Karpas-422 (cell line): Measurements from ENCODE around the gene ANKRD37. TPM values are rescaled to one million over a fixed set of nuclear protein-coding genes. Genes with fewer than 3 reads are reported as not detected.

Experiments
- DNase-seq: peaks from one replicate; pipeline ENCODE4 v3.0.0-alpha.2; 2015
- H2AFZ ChIP-seq: fragments of 200-600 bp; sonication (generic); 2 replicates; pipeline ENCODE4 v1.6.1; 2014; ENCODE audit warnings: antibody characterized with exemption, low read length, mixed read lengths
- H3K27ac ChIP-seq: fragments of 200-600 bp; sonication (generic); 2 replicates; pipeline ENCODE4 v1.5.1; 2014; ENCODE audit warnings: mild to moderate bottlenecking, low read length, moderate library complexity
- H3K27me3 ChIP-seq: fragments of 200-600 bp; sonication (generic); 2 replicates; pipeline ENCODE4 v1.6.1; 2014; ENCODE audit warnings: low read length, mixed read lengths
- H3K36me3 ChIP-seq: fragments of 200-600 bp; sonication (generic); 2 replicates; pipeline ENCODE4 v1.6.1; 2014; ENCODE audit warnings: low read length, mixed read lengths; ENCODE audit not compliant: insufficient read depth
- H3K4me1 ChIP-seq: fragments of 200-600 bp; sonication (generic); 2 replicates; pipeline ENCODE4 v1.6.1; 2014; ENCODE audit warnings: mild to moderate bottlenecking, low read length, mixed read lengths
- H3K4me2 ChIP-seq: fragments of 200-600 bp; sonication (generic); 2 replicates; pipeline ENCODE4 v1.6.1; 2014; ENCODE audit warnings: low read length, low read depth, mild to moderate bottlenecking; ENCODE audit not compliant: poor library complexity, severe bottlenecking
- H3K4me3 ChIP-seq: fragments of 200-600 bp; sonication (generic); 2 replicates; pipeline ENCODE4 v1.5.1; 2014; ENCODE audit warnings: mild to moderate bottlenecking, antibody characterized with exemption, low read length, mixed read lengths
- H3K79me2 ChIP-seq: fragments of 200-600 bp; sonication (generic); 2 replicates; pipeline ENCODE4 v1.6.1; 2014; ENCODE audit warnings: mild to moderate bottlenecking, low read length, mixed read lengths
- H3K9ac ChIP-seq: fragments of 200-600 bp; sonication (generic); 2 replicates; pipeline ENCODE4 v1.6.0; 2014; ENCODE audit warnings: low read length
- H3K9me2 ChIP-seq: fragments of 200-600 bp; sonication (generic), shearing (Covaris generic); replicated peaks from 2 replicates; pipeline ENCODE4 v1.6.0; 2014; ENCODE audit warnings: mild to moderate bottlenecking, low read length, moderate library complexity; ENCODE audit not compliant: insufficient read depth
- H3K9me3 ChIP-seq: fragments of 300-700, 200-600 bp; sonication (generic); 2 replicates; pipeline ENCODE4 v1.6.1; 2014; ENCODE audit warnings: low read length, mixed read lengths
- H4K20me1 ChIP-seq: fragments of 200-600 bp; sonication (generic); 2 replicates; pipeline ENCODE4 v1.6.1; 2014; ENCODE audit warnings: mild to moderate bottlenecking, antibody characterized with exemption, low read length, low read depth; ENCODE audit not compliant: insufficient read depth
- total RNA-seq: library from RNA; depleted of rRNA; stranded (reverse); fragments of >200 nt; shearing (Covaris generic); gene quantifications from 2 replicates; pipeline ENCODE4 v1.2.3, GENCODE V29; 2014; ENCODE audit warnings: low replicate concordance

The ANKRD37 gene
- total RNA-seq, 1 experiment from 2014 or later: 26.6 TPM

DNA sequence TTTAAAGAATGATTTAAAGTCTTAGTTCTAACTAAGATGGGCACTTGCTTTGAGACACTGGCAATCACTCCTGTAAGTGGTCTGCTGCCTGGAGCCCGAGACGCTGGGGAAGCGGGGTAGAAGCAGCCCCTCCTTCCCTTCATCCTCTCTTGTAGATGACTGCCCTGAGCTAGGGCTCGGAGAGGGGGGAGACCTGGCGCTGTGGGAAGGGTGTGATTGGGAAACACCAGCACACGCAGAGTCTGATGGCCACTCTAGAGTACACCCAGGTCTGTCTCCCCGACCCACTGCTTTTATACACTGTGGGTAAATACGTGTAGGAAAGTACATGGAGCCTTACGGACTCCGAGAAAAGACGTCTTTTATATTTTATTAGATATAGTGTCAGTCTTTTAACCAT is 24.9 kb upstream of the ANKRD37 start:
- no peak overlapping the region for H3K4me3 ChIP-seq
- no peaks in the 10 kb centered on the region for H3K79me2 ChIP-seq
- no peaks in the 10 kb centered on the region for H4K20me1 ChIP-seq
- H3K36me3 ChIP-seq: no peaks in the 10 kb centered on the region; the same call in none of the 2 replicates
- no peak for DNase-seq
- no peaks in the 10 kb centered on the region for H3K9me3 ChIP-seq
- no peak overlapping the region for H3K9ac ChIP-seq
- no peak overlapping the region for H3K4me2 ChIP-seq
- no peaks in the 10 kb centered on the region for H3K9me2 ChIP-seq
- H3K27ac ChIP-seq: no peak overlapping the region
- no peaks in the 10 kb centered on the region for H3K27me3 ChIP-seq
- no peak overlapping the region for H2AFZ ChIP-seq
- no peaks in the 10 kb centered on the region for H3K4me1 ChIP-seq

DNA sequence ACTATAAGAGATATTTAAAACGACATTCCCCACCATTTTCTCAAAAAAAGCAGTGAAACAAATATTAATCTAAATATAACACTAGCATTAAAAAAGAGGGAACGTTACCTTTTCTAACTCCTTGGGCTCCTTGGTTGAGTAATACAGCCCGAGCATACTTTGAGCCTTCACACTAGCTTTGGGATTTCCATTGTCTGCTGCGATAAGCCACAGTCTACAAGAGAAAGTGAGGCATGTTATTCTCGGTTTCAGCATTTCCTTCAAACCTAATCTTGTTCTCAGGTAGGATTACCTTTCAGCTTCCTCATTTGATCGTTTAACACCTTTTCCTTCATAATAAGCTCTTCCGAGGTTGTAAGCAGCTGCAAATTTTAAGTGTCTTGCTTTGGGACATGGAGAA is 22.6 kb upstream of the ANKRD37 start:
- no peak overlapping the region for H3K4me2 ChIP-seq

DNA sequence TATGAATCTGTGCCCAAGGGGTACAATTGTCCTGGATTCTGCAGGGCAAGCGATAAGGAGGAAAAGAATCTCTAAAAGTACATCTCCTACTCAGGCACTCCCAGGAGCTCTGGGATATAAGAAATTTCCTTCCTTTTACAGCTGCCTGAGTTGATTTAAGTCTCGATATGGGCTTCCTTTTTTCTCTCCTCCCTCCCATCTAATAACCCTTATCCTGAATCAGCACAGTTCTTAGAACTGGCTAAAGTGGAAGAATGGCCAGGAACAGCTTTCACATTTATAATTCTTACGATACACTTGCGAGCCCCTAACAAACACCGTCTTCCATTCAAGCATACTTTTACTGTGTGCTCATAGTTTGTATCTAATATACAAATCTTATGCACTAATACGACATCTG is 22.1 kb upstream of the ANKRD37 start:
- Histone ChIP-seq H3K79me2 (no peaks in the 10 kb centered on the region), H3K4me1 (no peaks in the 10 kb centered on the region), H3K27me3 (no peaks in the 10 kb centered on the region), H3K4me2 (no peak overlapping the region), H3K27ac (no peak overlapping the region), H4K20me1 (no peaks in the 10 kb centered on the region), H3K9ac (no peak overlapping the region), H3K9me3 (no peaks in the 10 kb centered on the region), H3K9me2 (no peaks in the 10 kb centered on the region), H2AFZ (no peak overlapping the region), H3K36me3 (peaks cover 5% of the 10 kb centered on the region), H3K4me3 (no peak overlapping the region)
- no peak for DNase-seq

More for the DNA sequence above, 22.6 kb upstream of the ANKRD37 start:
- no peaks in the 10 kb centered on the region for H3K9me3 ChIP-seq
- H3K79me2 ChIP-seq: no peaks in the 10 kb centered on the region
- H2AFZ ChIP-seq: no peak overlapping the region
- H3K4me3 ChIP-seq: no peak overlapping the region
- peaks cover 5% of the 10 kb centered on the region for H3K36me3 ChIP-seq
- no peaks in the 10 kb centered on the region for H3K27me3 ChIP-seq
- no peak overlapping the region for H3K27ac ChIP-seq
- no peak for DNase-seq
- H3K9me2 ChIP-seq: no peaks in the 10 kb centered on the region
- no peaks in the 10 kb centered on the region for H4K20me1 ChIP-seq
- H3K4me1 ChIP-seq: no peaks in the 10 kb centered on the region
- H3K9ac ChIP-seq: no peak overlapping the region

- Histone ChIP-seq H3K36me3 (peaks cover 9% of the 10 kb centered on the region), H3K9ac (no peak overlapping the region), H4K20me1 (no peaks in the 10 kb centered on the region), H3K9me2 (no peaks in the 10 kb centered on the region), H3K79me2 (no peaks in the 10 kb centered on the region), H2AFZ (no peak overlapping the region), H3K27me3 (no peaks in the 10 kb centered on the region), H3K4me3 (no peak overlapping the region), H3K9me3 (no peaks in the 10 kb centered on the region), H3K4me2 (no peak overlapping the region), H3K4me1 (no peaks in the 10 kb centered on the region), H3K27ac (no peak overlapping the region)
- no peak for DNase-seq
These were observed 18.4 kb upstream of the ANKRD37 start for GRCh38 chr4:185378264-185378663.

DNA sequence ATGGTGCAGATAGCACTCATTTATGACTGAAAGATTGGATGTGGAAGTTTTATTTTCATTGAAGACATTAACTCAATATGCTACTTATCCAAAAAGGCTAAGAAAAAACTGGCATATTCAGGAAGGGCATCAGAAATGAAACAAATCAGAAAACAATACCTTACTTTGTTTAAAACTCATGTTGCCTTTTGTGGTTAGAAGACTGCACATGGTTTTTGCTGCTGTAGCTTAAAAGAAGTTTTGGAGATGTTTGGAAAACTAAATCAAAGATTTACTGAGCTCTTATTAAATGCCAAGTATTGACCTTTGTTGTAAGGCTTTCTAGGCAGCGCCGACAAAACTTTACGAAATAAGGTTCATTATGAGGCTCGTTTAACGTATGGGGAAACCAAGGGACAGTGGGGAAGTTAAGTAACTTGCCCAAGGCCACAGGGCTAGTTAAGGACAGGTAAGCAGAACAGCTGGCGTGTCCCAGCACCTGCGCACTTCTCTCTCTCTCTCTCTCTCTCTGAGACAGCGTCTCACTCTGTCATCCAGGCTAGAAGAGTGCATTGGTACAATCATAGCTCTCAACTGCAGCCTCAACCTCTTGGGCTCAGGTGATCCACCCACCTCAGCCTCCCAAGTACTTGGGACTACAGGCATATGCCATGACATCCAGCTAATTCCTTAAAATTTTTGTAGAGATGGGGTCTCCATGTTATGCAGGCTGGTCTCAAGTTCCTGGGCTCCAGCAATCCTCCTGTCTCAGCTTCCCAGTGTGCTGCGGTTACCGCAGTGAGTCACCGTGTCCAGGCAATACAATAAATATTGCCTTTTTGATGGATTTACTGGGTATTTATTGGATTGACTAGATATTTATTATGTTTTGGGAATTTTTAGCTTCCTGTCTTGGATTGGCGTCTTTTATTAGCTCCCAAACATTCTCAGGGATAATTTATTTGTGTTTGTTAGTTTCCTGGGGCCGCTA is 17.0 kb upstream of the ANKRD37 start:
- Histone ChIP-seq H3K27ac (no peak overlapping the region), H3K27me3 (no peaks in the 10 kb centered on the region), H3K9me2 (no peaks in the 10 kb centered on the region), H3K36me3 (peaks cover 9% of the 10 kb centered on the region), H4K20me1 (no peaks in the 10 kb centered on the region), H3K4me3 (no peak overlapping the region), H3K4me2 (no peak overlapping the region), H3K4me1 (no peaks in the 10 kb centered on the region), H3K79me2 (no peaks in the 10 kb centered on the region), H3K9me3 (no peaks in the 10 kb centered on the region), H2AFZ (no peak overlapping the region), H3K9ac (no peak overlapping the region)
- no peak for DNase-seq

DNA sequence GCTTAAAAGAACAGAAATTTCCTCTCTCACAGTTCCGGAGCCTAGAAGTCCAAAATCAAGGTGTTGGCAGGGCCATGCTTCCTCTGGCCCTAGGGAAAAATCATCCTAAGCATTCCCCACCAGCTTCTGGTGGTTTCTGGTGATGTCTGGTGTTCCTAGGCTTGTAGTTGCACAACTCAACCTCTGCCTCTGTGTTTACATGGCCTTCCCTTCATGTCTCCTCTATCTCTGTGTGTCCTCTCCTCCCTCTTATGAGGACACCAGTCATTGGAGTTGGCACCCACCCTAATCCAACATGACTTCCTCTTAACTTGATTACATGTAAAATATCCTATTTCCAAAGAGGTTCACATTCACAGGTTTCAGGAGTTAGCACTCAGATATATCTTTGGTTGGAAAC is 16.3 kb upstream of the ANKRD37 start:
- H3K4me2 ChIP-seq: no peak overlapping the region
- H3K27ac ChIP-seq: no peak overlapping the region
- H3K9me2 ChIP-seq: no peaks in the 10 kb centered on the region
- no peaks in the 10 kb centered on the region for H3K9me3 ChIP-seq
- no peaks in the 10 kb centered on the region for H3K79me2 ChIP-seq
- no peak for DNase-seq
- H2AFZ ChIP-seq: no peak overlapping the region
- no peaks in the 10 kb centered on the region for H4K20me1 ChIP-seq
- peaks cover 9% of the 10 kb centered on the region for H3K36me3 ChIP-seq
- no peak overlapping the region for H3K4me3 ChIP-seq
- no peaks in the 10 kb centered on the region for H3K27me3 ChIP-seq
- no peak overlapping the region for H3K9ac ChIP-seq
- H3K4me1 ChIP-seq: no peaks in the 10 kb centered on the region

DNA sequence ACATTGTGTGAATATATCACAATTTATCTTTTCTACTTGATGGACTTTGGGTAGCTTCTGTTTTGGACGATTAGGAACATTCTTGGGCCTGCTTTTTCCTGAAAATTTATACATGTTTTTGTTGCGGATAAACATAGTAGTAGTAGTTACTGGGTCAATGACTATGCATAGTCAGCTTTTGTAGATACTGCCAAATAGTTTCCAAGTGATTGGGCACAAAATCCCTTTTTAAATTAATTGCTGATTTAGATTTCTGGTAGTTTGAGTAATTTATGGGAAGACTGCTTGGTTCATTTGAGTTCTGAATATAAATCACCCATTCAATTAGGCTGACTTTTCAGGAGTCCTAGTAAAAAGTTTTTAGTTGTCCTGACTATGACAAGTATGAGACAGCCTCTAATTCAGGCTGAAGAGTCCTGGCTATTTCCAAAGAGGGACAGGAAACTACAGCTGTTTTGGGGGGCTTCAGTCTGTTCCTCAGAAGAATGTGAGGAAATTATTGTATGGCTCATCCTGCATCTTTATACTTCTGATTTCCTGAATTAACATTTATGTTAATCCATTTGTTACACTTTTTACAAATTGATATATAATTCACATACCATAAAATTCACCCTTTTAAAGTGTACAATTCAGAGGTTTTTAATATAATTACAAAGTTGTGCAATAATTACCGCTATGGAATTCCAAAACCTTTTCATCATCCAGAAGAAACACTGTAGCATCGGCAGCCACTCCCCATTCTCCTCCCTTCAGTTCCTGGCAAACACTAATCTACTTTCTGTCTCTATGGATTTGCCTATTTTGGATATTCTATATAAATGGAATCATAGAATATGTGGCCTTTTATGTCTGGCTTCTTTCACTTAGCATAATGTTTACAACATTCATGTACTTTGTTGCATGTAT is 15.1 kb upstream of the ANKRD37 start:
- Histone ChIP-seq H3K4me1 (no peaks in the 10 kb centered on the region), H2AFZ (no peak overlapping the region), H3K4me3 (no peak overlapping the region), H3K79me2 (no peaks in the 10 kb centered on the region), H3K4me2 (no peak overlapping the region), H3K27ac (no peak overlapping the region), H3K27me3 (no peaks in the 10 kb centered on the region), H3K9ac (no peak overlapping the region), H3K9me3 (no peaks in the 10 kb centered on the region), H3K36me3 (peaks cover 9% of the 10 kb centered on the region), H4K20me1 (no peaks in the 10 kb centered on the region), H3K9me2 (no peaks in the 10 kb centered on the region)
- no peak for DNase-seq

DNA sequence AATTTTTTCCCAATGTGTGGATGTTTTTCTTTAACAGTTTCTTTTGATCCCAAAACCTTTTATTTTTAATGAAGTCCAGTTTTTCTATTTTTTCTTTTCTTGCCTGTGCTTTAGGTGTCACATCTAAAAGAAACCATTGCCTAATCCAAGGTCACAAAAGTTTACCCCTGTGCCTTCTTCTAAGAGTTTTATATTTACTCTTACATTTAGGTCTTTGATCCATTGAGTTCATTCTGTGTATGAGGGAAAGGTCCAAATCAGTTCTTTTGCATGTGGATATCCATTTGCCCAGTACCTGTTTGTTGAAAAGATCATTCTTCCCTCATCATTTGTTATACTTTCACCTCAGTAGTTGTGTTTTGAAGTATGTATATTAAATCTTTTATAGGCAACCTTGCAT is 13.9 kb upstream of the ANKRD37 start:
- H3K9ac ChIP-seq: no peak overlapping the region
- peaks cover 9% of the 10 kb centered on the region for H3K36me3 ChIP-seq
- DNase-seq: no peak
- H4K20me1 ChIP-seq: no peaks in the 10 kb centered on the region
- no peaks in the 10 kb centered on the region for H3K27me3 ChIP-seq
- no peaks in the 10 kb centered on the region for H3K4me1 ChIP-seq
- no peak overlapping the region for H3K27ac ChIP-seq
- H2AFZ ChIP-seq: no peak overlapping the region
- H3K79me2 ChIP-seq: no peaks in the 10 kb centered on the region
- H3K4me3 ChIP-seq: no peak overlapping the region
- H3K9me3 ChIP-seq: no peaks in the 10 kb centered on the region
- H3K9me2 ChIP-seq: no peaks in the 10 kb centered on the region
- no peak overlapping the region for H3K4me2 ChIP-seq
